Forelimb muscle (tissue), 1 donor: ENCODE data around the gene CSRNP3. TPM values are rescaled to one million over a fixed set of nuclear protein-coding genes. Genes with fewer than 3 reads are reported as not detected.
"Not testable (repeated sequence)": the region's sequence is repeated elsewhere in the genome, so short reads cannot be mapped to it uniquely, and the experiment has no call there.

Source experiments
- DNase-seq: peaks from one replicate; pipeline ENCODE4 v3.0.0-alpha.2; 2013; ENCODE audit warnings: low read depth
- polyA plus RNA-seq: library from polyadenylated mRNA; unstranded; fragments of 120-200 nt; gene quantifications from one replicate; pipeline ENCODE4 v1.2.1, GENCODE V29; 2013; ENCODE audit not compliant: insufficient read length

The CSRNP3 gene
- polyA plus RNA-seq, 1 donor, result 9.4 TPM

- no peak for DNase-seq
Observed at GRCh38 chr2:165632594-165632993, 163.1 kb downstream of the CSRNP3 start.

GRCh38 chr2:165633431-165633830, 163.9 kb downstream of the CSRNP3 start:
- DNase-seq, result no peak

- DNase-seq, result no peak
Observed at GRCh38 chr2:165634282-165634681, 164.8 kb downstream of the CSRNP3 start.

- no peak for DNase-seq
Observed at GRCh38 chr2:165634855-165635254, 165.4 kb downstream of the CSRNP3 start.

- no peak for DNase-seq
Observed at GRCh38 chr2:165635532-165635931, 166.0 kb downstream of the CSRNP3 start.

GRCh38 chr2:165636959-165637358, 167.5 kb downstream of the CSRNP3 start:
- no peak for DNase-seq

- DNase-seq, result no peak
Observed at GRCh38 chr2:165637396-165637795, 167.9 kb downstream of the CSRNP3 start.

- no peak for DNase-seq
Observed at GRCh38 chr2:165639504-165639903, 170.0 kb downstream of the CSRNP3 start.

GRCh38 chr2:165640247-165640929, 170.9 kb downstream of the CSRNP3 start:
- DNase-seq, result no peak

GRCh38 chr2:165645930-165646831, 176.7 kb downstream of the CSRNP3 start:
- DNase-seq, result no peak

- DNase-seq, result no peak
Observed at GRCh38 chr2:165647409-165647808, 177.9 kb downstream of the CSRNP3 start.

GRCh38 chr2:165648801-165649200, 179.3 kb downstream of the CSRNP3 start:
- DNase-seq, result no peak

- DNase-seq, result no peak
Observed at GRCh38 chr2:165651233-165651632, 181.7 kb downstream of the CSRNP3 start.

- no peak for DNase-seq
Observed at GRCh38 chr2:165655661-165656060, 186.2 kb downstream of the CSRNP3 start.

- DNase-seq, result no peak
Observed at GRCh38 chr2:165660361-165660760, 190.9 kb downstream of the CSRNP3 start.

- no peak for DNase-seq
Observed at GRCh38 chr2:165662720-165663119, 193.2 kb downstream of the CSRNP3 start.

- DNase-seq, result no peak
Observed at GRCh38 chr2:165665614-165666013, 196.1 kb downstream of the CSRNP3 start.

GRCh38 chr2:165666073-165666472, 196.6 kb downstream of the CSRNP3 start:
- DNase-seq, result not testable (repeated sequence)

- DNase-seq, result no peak
Observed at GRCh38 chr2:165666605-165667004, 197.1 kb downstream of the CSRNP3 start.

- no peak for DNase-seq
Observed at GRCh38 chr2:165667375-165667774, 197.9 kb downstream of the CSRNP3 start.

GRCh38 chr2:165674780-165675179, 205.3 kb downstream of the CSRNP3 start:
- no peak for DNase-seq

- DNase-seq, result no peak
Observed at GRCh38 chr2:165675551-165675968, 206.1 kb downstream of the CSRNP3 start.

- DNase-seq, result no peak
Observed at GRCh38 chr2:165678882-165679281, 209.4 kb downstream of the CSRNP3 start.
